Measurements from ENCODE around the gene WDFY1. TPM values are rescaled to one million over a fixed set of nuclear protein-coding genes. Genes with fewer than 3 reads are reported as not detected.

WDFY1 gene
- total RNA-seq, 2 donors from 2014 or later = 50.0 to 63.5 TPM

DNA sequence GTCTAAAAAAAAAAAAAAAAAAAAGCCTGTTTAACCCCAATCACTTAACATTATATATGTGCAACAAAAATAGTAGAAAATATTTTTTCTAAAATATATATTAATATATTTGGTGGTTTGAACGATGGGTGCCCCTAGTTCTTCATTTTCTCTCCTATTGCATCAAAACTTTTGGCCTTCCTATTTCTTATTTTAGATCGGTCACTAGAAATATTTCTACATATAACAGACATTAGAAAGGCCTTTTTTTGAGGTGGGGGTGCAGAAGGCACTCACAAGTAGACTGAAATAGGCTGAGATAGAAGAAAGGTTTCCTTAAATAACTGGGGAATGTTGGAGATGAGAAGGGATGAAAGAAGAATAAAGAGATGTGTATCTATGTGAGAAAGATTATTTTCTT lies 58.4 kb downstream of the WDFY1 start:
- Histone ChIP-seq H3K36me3 (no peaks in the 10 kb centered on the region), H3K27ac (no peak overlapping the region), H3K9ac (ENCODE audit: low read depth in 2 of 2, low read length in 2 of 2) (no peak overlapping the region), H3K4me3 (no peak overlapping the region), H3K9me3 (no peaks in the 10 kb centered on the region), H3K27me3 (no peaks in the 10 kb centered on the region), H3K4me1 (no peaks in the 10 kb centered on the region)
- TF ChIP-seq, protein P1, sequence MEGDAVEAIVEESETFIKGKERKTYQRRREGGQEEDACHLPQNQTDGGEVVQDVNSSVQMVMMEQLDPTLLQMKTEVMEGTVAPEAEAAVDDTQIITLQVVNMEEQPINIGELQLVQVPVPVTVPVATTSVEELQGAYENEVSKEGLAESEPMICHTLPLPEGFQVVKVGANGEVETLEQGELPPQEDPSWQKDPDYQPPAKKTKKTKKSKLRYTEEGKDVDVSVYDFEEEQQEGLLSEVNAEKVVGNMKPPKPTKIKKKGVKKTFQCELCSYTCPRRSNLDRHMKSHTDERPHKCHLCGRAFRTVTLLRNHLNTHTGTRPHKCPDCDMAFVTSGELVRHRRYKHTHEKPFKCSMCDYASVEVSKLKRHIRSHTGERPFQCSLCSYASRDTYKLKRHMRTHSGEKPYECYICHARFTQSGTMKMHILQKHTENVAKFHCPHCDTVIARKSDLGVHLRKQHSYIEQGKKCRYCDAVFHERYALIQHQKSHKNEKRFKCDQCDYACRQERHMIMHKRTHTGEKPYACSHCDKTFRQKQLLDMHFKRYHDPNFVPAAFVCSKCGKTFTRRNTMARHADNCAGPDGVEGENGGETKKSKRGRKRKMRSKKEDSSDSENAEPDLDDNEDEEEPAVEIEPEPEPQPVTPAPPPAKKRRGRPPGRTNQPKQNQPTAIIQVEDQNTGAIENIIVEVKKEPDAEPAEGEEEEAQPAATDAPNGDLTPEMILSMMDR (IDR thresholded peaks at IDR 0.05) = no peak
- intact Hi-C loops (cut with DNase I) = no loop called here
- no peak for DNase-seq

DNA sequence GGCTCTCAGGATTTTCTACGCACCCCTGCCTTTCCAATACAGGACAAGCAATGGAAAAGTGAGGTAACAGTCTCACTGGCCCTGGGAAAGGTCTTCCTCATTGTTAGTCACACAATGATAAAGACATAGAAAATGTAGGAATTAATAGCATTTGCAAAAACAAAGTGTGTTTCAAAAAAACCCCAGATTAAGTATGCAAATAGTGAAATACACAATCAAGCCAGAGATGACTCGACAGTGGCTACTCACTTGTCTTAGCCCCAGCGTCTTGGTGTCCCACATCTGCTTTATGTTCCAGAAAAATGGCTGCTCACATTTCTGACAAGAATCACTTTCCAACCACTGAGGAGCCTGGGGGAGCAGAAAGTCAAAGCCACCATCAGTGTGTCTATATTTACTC lies 60.7 kb downstream of the WDFY1 start:
- Histone ChIP-seq H3K27me3 (no peaks in the 10 kb centered on the region), H3K36me3 (peaks cover 5% of the 10 kb centered on the region)

DNA sequence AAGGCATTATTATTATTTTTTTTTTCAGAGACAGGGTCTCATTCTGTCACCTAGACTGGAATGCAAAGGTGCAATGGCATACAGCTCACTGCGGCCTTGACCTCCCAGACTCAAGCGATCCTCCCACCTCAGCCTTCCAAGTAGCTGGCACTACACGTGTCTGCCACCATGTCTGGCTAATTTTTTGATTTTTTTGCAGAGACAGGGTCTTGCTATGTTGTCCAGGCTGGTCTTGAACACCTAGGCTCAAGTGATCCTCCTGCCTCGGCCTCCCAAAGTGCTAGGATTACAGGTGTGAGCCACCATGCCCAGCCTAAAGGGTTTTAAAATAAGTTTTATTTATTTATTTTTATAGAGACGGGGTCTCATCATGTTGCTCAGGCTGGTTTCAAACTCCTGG lies 62.4 kb downstream of the WDFY1 start:
- peaks cover 5% of the 10 kb centered on the region for H3K36me3 ChIP-seq
- no peak overlapping the region for H3K27ac ChIP-seq
- no peak for DNase-seq

More for the DNA sequence above, 60.7 kb downstream of the WDFY1 start:
- no peaks in the 10 kb centered on the region for H3K9me3 ChIP-seq
- H3K4me1 ChIP-seq = no peaks in the 10 kb centered on the region
- TF ChIP-seq, protein P1 (IDR thresholded peaks at IDR 0.05) = no peak
- intact Hi-C loops (cut with DNase I) = no loop called here
- DNase-seq = no peak
- no peak overlapping the region for H3K4me3 ChIP-seq
- no peak overlapping the region for H3K27ac ChIP-seq
- no peak overlapping the region for H3K9ac ChIP-seq (ENCODE audit: low read depth in 2 of 2, low read length in 2 of 2)

DNA sequence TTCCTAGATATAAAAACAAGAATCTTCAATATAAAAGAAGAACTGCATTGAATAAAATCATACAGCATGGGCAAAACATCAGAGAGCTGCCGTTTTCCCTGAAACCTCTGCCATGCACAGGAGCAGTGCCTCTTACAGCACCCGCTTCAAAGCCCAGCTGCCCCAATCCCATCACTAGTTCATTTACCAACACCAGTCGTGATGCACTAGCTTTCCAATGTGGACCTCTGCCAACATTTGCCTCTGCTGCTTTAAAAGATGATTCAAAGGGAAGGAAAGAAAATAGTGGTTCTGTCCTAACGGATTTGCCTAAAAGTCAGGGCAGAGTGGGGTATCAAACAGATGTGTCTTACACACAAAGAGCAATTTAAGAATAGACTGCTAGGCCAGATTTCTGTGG lies 64.3 kb downstream of the WDFY1 start:
- Histone ChIP-seq H3K9me3 (no peaks in the 10 kb centered on the region), H3K4me3 (no peak overlapping the region), H3K36me3 (peaks cover 5% of the 10 kb centered on the region), H3K9ac (ENCODE audit: low read depth in 2 of 2, low read length in 2 of 2) (no peak overlapping the region), H3K4me1 (no peaks in the 10 kb centered on the region), H3K27me3 (no peaks in the 10 kb centered on the region), H3K27ac (no peak overlapping the region)
- intact Hi-C loops (cut with DNase I) = no loop called here
- DNase-seq = no peak
- TF ChIP-seq, protein P1 (IDR thresholded peaks at IDR 0.05) = no peak

More for the DNA sequence above, 62.4 kb downstream of the WDFY1 start:
- intact Hi-C loops (cut with DNase I) = no loop called here
- Histone ChIP-seq H3K4me1 (no peaks in the 10 kb centered on the region), H3K27me3 (no peaks in the 10 kb centered on the region), H3K9me3 (no peaks in the 10 kb centered on the region), H3K9ac (ENCODE audit: low read depth in 2 of 2, low read length in 2 of 2) (no peak overlapping the region), H3K4me3 (no peak overlapping the region)
- TF ChIP-seq, protein P1 (IDR thresholded peaks at IDR 0.05) = no peak

DNA sequence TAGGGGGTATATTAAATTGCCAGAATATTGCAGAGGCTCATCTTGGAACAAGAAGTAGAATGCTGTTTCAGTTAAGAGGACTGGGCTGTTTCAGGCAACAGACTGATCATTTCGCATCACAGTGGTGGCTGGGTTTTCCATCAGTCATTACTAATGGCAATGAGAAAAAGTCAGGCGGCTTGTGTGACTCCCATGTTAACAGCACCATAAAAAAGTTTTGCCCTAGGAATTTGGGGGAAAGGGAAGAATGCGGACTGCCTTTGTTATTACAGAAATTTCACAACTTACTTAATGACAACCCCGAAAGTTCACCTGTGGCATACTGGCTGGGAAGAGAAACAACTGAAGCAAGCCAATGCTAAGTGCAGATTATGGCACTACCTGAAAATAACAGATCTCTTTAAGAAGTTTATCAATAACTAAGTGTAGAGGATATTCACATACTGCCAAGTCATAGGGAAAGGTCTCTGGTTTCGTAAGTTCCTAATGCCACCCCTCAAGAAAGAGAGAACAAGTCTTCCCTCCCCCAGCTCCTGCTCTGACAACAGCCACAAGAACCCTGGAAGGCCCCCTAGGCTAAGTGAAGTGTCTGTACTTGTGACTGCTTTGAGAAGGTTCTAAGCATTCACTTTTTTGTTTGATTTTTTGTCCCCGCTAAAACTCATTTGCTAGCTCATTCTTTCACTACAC lies 67.3 kb downstream of the WDFY1 start:
- TF ChIP-seq, protein P1 (IDR thresholded peaks at IDR 0.05) = no peak
- Histone ChIP-seq H3K36me3 (peaks cover 5% of the 10 kb centered on the region), H3K27me3 (no peaks in the 10 kb centered on the region), H3K9me3 (no peaks in the 10 kb centered on the region), H3K4me1 (no peaks in the 10 kb centered on the region), H3K4me3 (no peak overlapping the region), H3K27ac (no peak overlapping the region), H3K9ac (ENCODE audit: low read depth in 2 of 2, low read length in 2 of 2) (no peak overlapping the region)
- no peak for DNase-seq
- intact Hi-C loops (cut with DNase I) = no loop called here
